IMR-90 (cell line): ENCODE measurements around the gene MAP2K5. TPM values are rescaled to one million over a fixed set of nuclear protein-coding genes. Genes with fewer than 3 reads are reported as not detected.

Source experiments
- ATAC-seq: fragments of 200-7000 bp; cut with Tn5 transposase; 2 replicates; pipeline ENCODE4 v1.9.1; 2020; ENCODE audit warnings: low read depth, mild to moderate bottlenecking, moderate library complexity
- BruUV-seq: library from RNA; stranded (reverse); fragments of 400-500 nt; replicated peaks from 2 replicates; lab custom pipeline; 2021; lab: Mats Ljungman, UMichigan
- CTCF ChIA-PET: fragments of 300-600 bp; formaldehyde crosslinking; extraction: SDS; loops from one replicate; lab custom pipeline; 2021; ENCODE audit warnings: antibody characterized with exemption; lab: Yijun Ruan, JAX
- POLR2A ChIA-PET: fragments of 300-600 bp; sonication (Branson Sonifier 250); formaldehyde crosslinking; loops from one replicate; lab custom pipeline; 2022; ENCODE audit warnings: antibody characterized with exemption; ENCODE audit not compliant: unreplicated experiment; lab: Charles Lee
- DNase-seq: peaks from one replicate; pipeline ENCODE4 v3.0.0; 2013
- H2AFZ ChIP-seq: replicated peaks from 2 replicates; pipeline ENCODE3; 2013; ENCODE audit warnings: low read length, mild to moderate bottlenecking; ENCODE audit not compliant: poor library complexity
- H2AK5ac ChIP-seq: 2 replicates; pipeline ENCODE4 v1.6.1; 2013; ENCODE audit warnings: low read depth, low read length, inconsistent platforms
- H2AK9ac ChIP-seq: replicated peaks from 2 replicates; pipeline ENCODE3; 2013; ENCODE audit warnings: mild to moderate bottlenecking, low read depth, low read length, moderate library complexity; ENCODE audit not compliant: poor library complexity
- H2BK120ac ChIP-seq: 2 replicates; pipeline ENCODE4 v1.6.1; 2013; ENCODE audit warnings: low read depth, low read length, inconsistent platforms
- H2BK15ac ChIP-seq: 3 replicates; pipeline ENCODE4 v1.6.1; 2013; ENCODE audit warnings: low read depth, low read length, inconsistent platforms
- H2BK20ac ChIP-seq: 2 replicates; pipeline ENCODE4 v1.6.1; 2013; ENCODE audit warnings: low read depth, mild to moderate bottlenecking, inconsistent platforms, low read length, moderate library complexity
- H2BK5ac ChIP-seq: 2 replicates; pipeline ENCODE4 v1.6.1; 2013; ENCODE audit warnings: mild to moderate bottlenecking, low read depth, low read length, inconsistent platforms; ENCODE audit not compliant: poor library complexity, severe bottlenecking
- H3K14ac ChIP-seq: replicated peaks from 2 replicates; pipeline ENCODE4 v1.6.1; 2013; ENCODE audit warnings: low read depth, low read length, inconsistent platforms
- H3K18ac ChIP-seq: 2 replicates; pipeline ENCODE4 v1.6.1; 2013; ENCODE audit warnings: low read depth, low read length, control low read depth
- H3K23ac ChIP-seq: 2 replicates; pipeline ENCODE4 v1.6.1; 2013; ENCODE audit warnings: low read depth, low read length, inconsistent platforms
- H3K27ac ChIP-seq: 2 replicates; pipeline ENCODE4 v1.5.1; 2013; ENCODE audit warnings: mild to moderate bottlenecking, control low read depth, low read length; ENCODE audit not compliant: insufficient read depth
- H3K27me3 ChIP-seq: 2 replicates; pipeline ENCODE4 v1.6.1; 2013; ENCODE audit warnings: low read length; ENCODE audit not compliant: control insufficient read depth, insufficient read depth
- H3K36me3 ChIP-seq: 2 replicates; pipeline ENCODE4 v1.6.1; 2013; ENCODE audit warnings: low read length, mixed read lengths; ENCODE audit not compliant: control insufficient read depth, insufficient read depth
- H3K4ac ChIP-seq: 2 replicates; pipeline ENCODE4 v1.6.1; 2013; ENCODE audit warnings: low read depth, low read length, inconsistent platforms
- H3K4me1 ChIP-seq: 2 replicates; pipeline ENCODE4 v1.6.1; 2013; ENCODE audit warnings: low read length, mixed read lengths; ENCODE audit not compliant: control insufficient read depth, insufficient read depth
- H3K4me2 ChIP-seq: 2 replicates; pipeline ENCODE4 v1.6.1; 2013; ENCODE audit warnings: low read depth, mild to moderate bottlenecking, control low read depth, low read length, moderate library complexity
- H3K4me3 ChIP-seq: 2 replicates; pipeline ENCODE4 v1.5.1; 2013; ENCODE audit warnings: low read depth, mild to moderate bottlenecking, control low read depth, low read length, moderate library complexity; ENCODE audit not compliant: insufficient read depth
- H3K56ac ChIP-seq: 2 replicates; pipeline ENCODE4 v1.6.1; 2013; ENCODE audit warnings: low read length, inconsistent platforms; ENCODE audit not compliant: insufficient read depth; ENCODE audit errors: extremely low read depth
- H3K79me1 ChIP-seq, 2 experiments: 2 replicates each; pipeline ENCODE4 v1.6.1; 2013; ENCODE audit warnings: low read length in 2 of 2, inconsistent platforms in 1 of 2, low read depth in 1 of 2
- H3K9ac ChIP-seq: 2 replicates; pipeline ENCODE4 v1.6.1; 2013; ENCODE audit warnings: low read depth, low read length, control low read depth
- H3K9me1 ChIP-seq: 2 replicates; pipeline ENCODE4 v1.6.1; 2013; ENCODE audit warnings: low read length, inconsistent platforms; ENCODE audit not compliant: insufficient read depth
- H3K9me3 ChIP-seq: 2 replicates; pipeline ENCODE4 v1.6.1; 2013; ENCODE audit warnings: low read length; ENCODE audit not compliant: control insufficient read depth, insufficient read depth
- H4K20me1 ChIP-seq: 2 replicates; pipeline ENCODE4 v1.6.1; 2013; ENCODE audit warnings: low read length, inconsistent platforms; ENCODE audit not compliant: insufficient read depth
- H4K5ac ChIP-seq: 2 replicates; pipeline ENCODE4 v1.6.1; 2013; ENCODE audit warnings: mild to moderate bottlenecking, low read depth, low read length, control low read depth
- H4K8ac ChIP-seq, 2 experiments: 2 replicates each; pipeline ENCODE4 v1.6.1; 2013; ENCODE audit warnings: low read depth in 2 of 2, low read length in 2 of 2, control low read depth in 1 of 2, inconsistent platforms in 1 of 2
- H4K91ac ChIP-seq: 2 replicates; pipeline ENCODE4 v1.6.1; 2013; ENCODE audit warnings: low read depth, low read length, inconsistent platforms; ENCODE audit not compliant: insufficient read depth
- BHLHE40 ChIP-seq: fragments of 150-350 bp; IDR thresholded peaks from 2 replicates; pipeline ENCODE4 v1.6.1; 2016; ENCODE audit warnings: mild to moderate bottlenecking, low read depth, low read length
- CEBPB ChIP-seq: IDR thresholded peaks from 2 replicates; pipeline ENCODE4 v1.6.1; 2012; ENCODE audit warnings: low read depth, low read length, improper control_type of control experiment
- FOS ChIP-seq: fragments of 150-350 bp; IDR thresholded peaks from 2 replicates; pipeline ENCODE4 v1.6.1; 2016; ENCODE audit warnings: low read depth, low read length
- MAZ ChIP-seq: IDR thresholded peaks from 2 replicates; pipeline ENCODE4 v1.6.1; 2012; ENCODE audit warnings: low read depth, mild to moderate bottlenecking, low read length, improper control_type of control experiment, moderate library complexity, borderline replicate concordance
- MXI1 ChIP-seq: IDR thresholded peaks from 2 replicates; pipeline ENCODE4 v1.6.1; 2012; ENCODE audit warnings: low read depth, mild to moderate bottlenecking, low read length, moderate library complexity, borderline replicate concordance
- NFE2L2 ChIP-seq: fragments of 150-350 bp; IDR thresholded peaks from 2 replicates; pipeline ENCODE4 v1.6.1; 2016; ENCODE audit warnings: low read depth, mild to moderate bottlenecking, low read length
- POLR2A ChIP-seq: IDR thresholded peaks from 2 replicates; pipeline ENCODE4 v1.6.1; 2012; ENCODE audit warnings: mild to moderate bottlenecking, low read depth, low read length
- RCOR1 ChIP-seq: IDR thresholded peaks from 2 replicates; pipeline ENCODE4 v1.6.1; 2012; ENCODE audit warnings: mild to moderate bottlenecking, low read length, improper control_type of control experiment; ENCODE audit not compliant: insufficient replicate concordance
- SMC3 ChIP-seq: fragments of 150-350 bp; IDR thresholded peaks from 2 replicates; pipeline ENCODE4 v1.6.1; 2016; ENCODE audit warnings: low read depth, mild to moderate bottlenecking, antibody characterized with exemption, low read length, moderate library complexity
- WGBS, 2 experiments: methylation state at CpG; one replicate each; pipeline versions ENCODE4 v1.1.5 to v1.1.7; 2013; ENCODE audit warnings: missing lambda C conversion rate in 2 of 2; ENCODE audit not compliant: insufficient read length in 1 of 2; ENCODE audit errors: extremely low coverage in 2 of 2; 5-methylcytosine and 5-hydroxymethylcytosine counted together
- dilution Hi-C: fragments of 300-500 bp; cut with HindIII; formaldehyde crosslinking; loops from one replicate; pipeline ENCODE4 v1.14.3; 2018; ENCODE audit warnings: low sequenced_read_pairs; ENCODE audit not compliant: unreplicated experiment
- in situ Hi-C: fragments of 300-500 bp; cut with MboI; formaldehyde crosslinking; loops from 3 replicates; pipeline ENCODE4 v1.14.3; 2019; ENCODE audit warnings: low sequenced_read_pairs, inconsistent platforms, mixed read lengths
- intact Hi-C: fragments of 100-400 bp; cut with micrococcal nuclease; formaldehyde crosslinking; loops from 2 replicates; pipeline ENCODE4 v1.10.0; 2022
- polyA plus RNA-seq, 3 experiments: library from polyadenylated mRNA; depleted of rRNA; stranded (reverse); fragments of >200 nt; gene quantifications; 2 replicates each; pipeline ENCODE4 v1.2.3, GENCODE V29; 2012; ENCODE audit warnings: low replicate concordance in 1 of 3
- total RNA-seq: library from RNA; depleted of rRNA; stranded (reverse); fragments of >200 nt; gene quantifications from 2 replicates; pipeline ENCODE4 v1.2.3, GENCODE V29; 2012

The MAP2K5 gene
- total and polyA plus RNA-seq, 2 of the 4 experiments (the other 2 are of a cell fraction): 1.6 to 6.1 TPM

GRCh38 chr15:67807836-67808235 lies 265.3 kb downstream of the MAP2K5 start:
- Histone ChIP-seq H2BK5ac (no peak overlapping the region), H3K9ac (no peak overlapping the region), H3K27ac (no peak overlapping the region), H4K20me1 (0 out of 2 replicates have a peak, but pooled peaks cover 5% of the 10 kb centered on the region), H4K5ac (no peak overlapping the region), H4K91ac (no peak overlapping the region), H3K14ac (no peak overlapping the region), H3K36me3 (peaks cover 2% of the 10 kb centered on the region; the same call in 1 of the 2 replicates), H2AFZ (no peak overlapping the region), H3K9me1 (no peaks in the 10 kb centered on the region), H2BK15ac (no peak overlapping the region), H3K4me2 (no peak overlapping the region), H3K4me1 (no peaks in the 10 kb centered on the region), H2BK20ac (no peak overlapping the region), H3K27me3 (peaks cover 8% of the 10 kb centered on the region), H4K8ac (no peak overlapping the region), H3K79me1 (no peaks in the 10 kb centered on the region), H3K9me3 (no peaks in the 10 kb centered on the region), H3K23ac (no peak overlapping the region), H3K18ac (no peak overlapping the region), H2BK120ac (no peak overlapping the region), H3K4ac (no peak overlapping the region), H3K56ac (no peak overlapping the region), H2AK9ac (no peak overlapping the region), H2AK5ac (no peak overlapping the region), H3K4me3 (no peak overlapping the region)
- ChIA-PET POLR2A (no interaction called here), CTCF (no interaction called here)
- intact Hi-C loops: no loop called here
- no CpG with 5 or more reads among the region's 7 CpGs for WGBS, 2 experiments
- BruUV-seq: no TSS peak
- no peak for ATAC-seq
- in situ Hi-C loops: no loop called here
- DNase-seq: no peak
- TF ChIP-seq MXI1 (no peak), MAZ (no peak), SMC3 (no peak), BHLHE40 (no peak), FOS (no peak), NFE2L2 (no peak), POLR2A (no peak), CEBPB (no peak), RCOR1 (no peak)
- dilution Hi-C loops: no loop called here
